K562 (cell line): ENCODE measurements around the gene SGK1. TPM values are rescaled to one million over a fixed set of nuclear protein-coding genes. Genes with fewer than 3 reads are reported as not detected.

ENCODE experiments used
- BACH1 ChIP-seq: fragments of 200-800 bp; sonication (Bioruptor generic); IDR thresholded peaks from 2 replicates; pipeline ENCODE4 v1.6.1; 2016; ENCODE audit warnings: missing genetic modification characterization, missing compliant biosample characterization
- CAMTA2 ChIP-seq: fragments of 250-450 bp; sonication (Bioruptor Pico); conservative IDR thresholded peaks from 2 replicates; pipeline ENCODE4 v1.5.1; 2022
- CBX2 ChIP-seq: fragments of 200-600 bp; sonication (generic); IDR thresholded peaks from one replicate; pipeline ENCODE4 v1.6.1; 2012; ENCODE audit warnings: mild to moderate bottlenecking, low read length, inconsistent platforms; ENCODE audit not compliant: insufficient read depth, poor library complexity, severe bottlenecking
- CHCHD3 ChIP-seq: fragments of 250-450 bp; sonication (Bioruptor Pico); IDR thresholded peaks from 2 replicates; pipeline ENCODE4 v2.1.2; 2022; ENCODE audit warnings: mild to moderate bottlenecking
- EZH2 ChIP-seq: IDR thresholded peaks from 2 replicates; pipeline ENCODE4 v1.6.1; 2012; ENCODE audit warnings: low read depth, mild to moderate bottlenecking, inconsistent platforms, low read length, borderline replicate concordance
- MECOM ChIP-seq: fragments of 250-450 bp; sonication (Bioruptor Pico); IDR thresholded peaks from 2 replicates; pipeline ENCODE4 v1.8.0; 2022; ENCODE audit warnings: inconsistent platforms
- OTX1 ChIP-seq: fragments of 450-650 bp; formaldehyde crosslinking; IDR thresholded peaks from 2 replicates; pipeline ENCODE4 v1.4.0; 2022; ENCODE audit warnings: mild to moderate bottlenecking
- U2AF2 ChIP-seq: fragments of 200-400 bp; formaldehyde crosslinking; optimal IDR thresholded peaks from 2 replicates; pipeline ENCODE3; 2017; ENCODE audit warnings: low read depth, mild to moderate bottlenecking, low read length
- ZBTB2 ChIP-seq: fragments of 450-650 bp; IDR thresholded peaks from 2 replicates; pipeline ENCODE4 v1.6.1; 2016; ENCODE audit warnings: antibody characterized with exemption
- ZNF324 ChIP-seq: fragments of 250-450 bp; sonication (Bioruptor Pico); IDR thresholded peaks from 2 replicates; pipeline ENCODE4 v1.4.0; 2020; ENCODE audit warnings: mild to moderate bottlenecking
- ZNF764 ChIP-seq: fragments of 250-450 bp; sonication (Bioruptor Pico); IDR thresholded peaks from 2 replicates; pipeline ENCODE4 v1.4.0; 2020; ENCODE audit warnings: low read depth, mild to moderate bottlenecking, moderate library complexity
- polyA plus RNA-seq, 8 experiments: library from polyadenylated mRNA; depleted of rRNA in 4 of 8; stranded (reverse) in 5 of 8; unstranded in 3 of 8; fragments of >200 nt; fragmentation: Nextera tagmentation in 2 of 8; fragmentation: Illumina TruSeq in 1 of 8; extraction: Ambion mirVana in 2 of 8; extraction: Trizol in 1 of 8; gene quantifications; 2 replicates each; pipeline versions ENCODE4 v1.2.1 to v1.2.3, GENCODE V29; 2011 to 2014; ENCODE audit warnings: inconsistent platforms in 1 of 8, missing spikeins in 1 of 8
- total RNA-seq, 7 experiments: library from RNA; depleted of rRNA in 6 of 7; stranded (reverse); fragments of >200 nt in 6 of 7; fragmentation: Illumina TruSeq in 2 of 7; extraction: Trizol in 2 of 7; gene quantifications; 2 replicates each; pipeline versions ENCODE4 v1.2.1 to v1.2.3, GENCODE V29; 2011 to 2021; ENCODE audit warnings: low replicate concordance in 1 of 7
- TF ChIP-seq, protein P1 (sequence below): fragments of 450-650 bp; IDR thresholded peaks from one replicate; pipeline ENCODE4 v1.6.1; 2018; ENCODE audit warnings: mild to moderate bottlenecking, moderate library complexity; ENCODE audit not compliant: partially characterized antibody
- TF ChIP-seq, protein P2 (sequence below): fragments of 250-450 bp; sonication (Bioruptor Pico); IDR thresholded peaks from 2 replicates; pipeline ENCODE4 v1.4.0; 2020; ENCODE audit warnings: borderline replicate concordance

SGK1 gene
- total and polyA plus RNA-seq, 9 of the 15 experiments (the other 6 are each of a cell fraction or from before 2014, with no cell fraction given): 3.5 to 7.2 (median 3.9) TPM

DNA sequence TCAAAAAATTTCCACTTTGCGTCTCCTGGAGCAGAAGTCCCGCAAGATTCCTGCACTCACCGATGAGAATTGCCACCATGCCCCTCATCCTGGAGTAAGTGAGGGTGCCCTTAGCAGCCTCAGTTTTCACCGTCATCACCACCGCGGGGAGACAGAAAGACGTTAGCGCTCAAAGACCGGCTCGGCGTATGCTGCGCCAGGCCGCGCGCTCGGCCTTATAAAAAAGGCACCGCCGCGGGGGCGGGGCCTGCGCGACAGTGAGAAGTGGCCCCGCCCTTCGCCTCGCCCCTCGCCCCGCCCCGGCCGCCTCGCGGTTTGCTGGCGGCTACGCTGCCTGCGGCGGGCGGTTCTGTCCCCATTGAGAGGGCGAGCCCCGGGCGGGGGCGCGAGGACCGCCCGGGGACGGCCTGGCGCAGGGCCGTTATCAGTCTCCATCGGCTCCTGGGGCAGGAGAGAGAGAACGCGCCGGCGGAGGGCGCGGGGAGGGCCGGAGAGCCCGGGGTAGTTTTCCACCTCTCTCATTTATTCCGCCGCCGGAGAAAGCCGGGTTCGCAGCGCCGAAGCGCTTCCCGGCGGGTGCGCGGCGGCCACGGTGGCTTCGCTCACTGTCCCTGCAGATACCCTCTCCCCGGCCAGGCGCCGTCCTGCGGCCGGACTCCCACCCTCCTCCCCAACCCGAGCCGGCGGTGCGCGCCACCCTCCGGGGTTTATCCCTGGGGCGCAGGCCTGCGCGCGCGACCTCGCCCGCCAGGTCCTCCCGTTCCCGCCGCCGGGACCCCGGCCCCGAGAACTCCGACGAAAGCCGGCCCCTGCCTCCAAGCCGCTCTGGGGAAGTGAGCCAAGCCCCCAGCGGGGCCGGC is 143.0 kb downstream of the SGK1 start (continued):
- TF ChIP-seq ZNF324 (CRISPR knock-in tag) (no peak), ZNF764 (no peak), CBX2 (no peak), MECOM (no peak), CHCHD3 (peak; percentile 50; the same call in 1 of the 2 replicates), CAMTA2 (no peak), ZBTB2 (no peak), BACH1 (tag) (no peak), EZH2 (no peak), U2AF2 (no peak), OTX1 (CRISPR knock-in tag) (0 out of 2 replicates have a peak, but pooled peaks have one; percentile 14)
- TF ChIP-seq, protein P1, sequence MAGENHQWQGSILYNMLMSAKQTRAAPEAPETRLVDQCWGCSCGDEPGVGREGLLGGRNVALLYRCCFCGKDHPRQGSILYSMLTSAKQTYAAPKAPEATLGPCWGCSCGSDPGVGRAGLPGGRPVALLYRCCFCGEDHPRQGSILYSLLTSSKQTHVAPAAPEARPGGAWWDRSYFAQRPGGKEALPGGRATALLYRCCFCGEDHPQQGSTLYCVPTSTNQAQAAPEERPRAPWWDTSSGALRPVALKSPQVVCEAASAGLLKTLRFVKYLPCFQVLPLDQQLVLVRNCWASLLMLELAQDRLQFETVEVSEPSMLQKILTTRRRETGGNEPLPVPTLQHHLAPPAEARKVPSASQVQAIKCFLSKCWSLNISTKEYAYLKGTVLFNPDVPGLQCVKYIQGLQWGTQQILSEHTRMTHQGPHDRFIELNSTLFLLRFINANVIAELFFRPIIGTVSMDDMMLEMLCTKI: no peak
- TF ChIP-seq, protein P2, sequence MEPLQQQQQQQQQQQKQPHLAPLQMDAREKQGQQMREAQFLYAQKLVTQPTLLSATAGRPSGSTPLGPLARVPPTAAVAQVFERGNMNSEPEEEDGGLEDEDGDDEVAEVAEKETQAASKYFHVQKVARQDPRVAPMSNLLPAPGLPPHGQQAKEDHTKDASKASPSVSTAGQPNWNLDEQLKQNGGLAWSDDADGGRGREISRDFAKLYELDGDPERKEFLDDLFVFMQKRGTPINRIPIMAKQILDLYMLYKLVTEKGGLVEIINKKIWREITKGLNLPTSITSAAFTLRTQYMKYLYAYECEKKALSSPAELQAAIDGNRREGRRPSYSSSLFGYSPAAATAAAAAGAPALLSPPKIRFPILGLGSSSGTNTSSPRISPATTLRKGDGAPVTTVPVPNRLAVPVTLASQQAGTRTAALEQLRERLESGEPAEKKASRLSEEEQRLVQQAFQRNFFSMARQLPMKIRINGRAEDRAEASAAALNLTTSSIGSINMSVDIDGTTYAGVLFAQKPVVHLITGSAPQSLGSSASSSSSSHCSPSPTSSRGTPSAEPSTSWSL (CRISPR knock-in tag): no peak
